Testis (tissue), 3 donors: Measurements from ENCODE around the gene CCDC39. TPM values are rescaled to one million over a fixed set of nuclear protein-coding genes. Genes with fewer than 3 reads are reported as not detected.

ENCODE experiments used
- DNase-seq: peaks from one replicate; pipeline ENCODE4 v3.0.0-alpha.2; 2019
- H3K27ac ChIP-seq, 2 donors: fragments of 200-600 bp; sonication (generic); one replicate each; pipeline ENCODE4 v1.5.1; 2019
- H3K27me3 ChIP-seq: fragments of 200-600 bp; sonication (generic); one replicate; pipeline ENCODE4 v1.5.1; 2019
- H3K36me3 ChIP-seq: fragments of 200-600 bp; sonication (generic); one replicate; pipeline ENCODE4 v1.5.1; 2017; ENCODE audit warnings: low read depth; ENCODE audit errors: missing control alignments
- H3K4me1 ChIP-seq: fragments of 200-600 bp; sonication (generic); one replicate; pipeline ENCODE4 v1.5.1; 2019
- H3K4me3 ChIP-seq, 2 donors: fragments of 200-600 bp; sonication (generic); one replicate each; pipeline ENCODE4 v1.5.1; 2017 to 2019
- H3K9me3 ChIP-seq: fragments of 200-600 bp; sonication (generic); one replicate; pipeline ENCODE4 v1.5.1; 2017
- POLR2A ChIP-seq: fragments of 450-650 bp; IDR thresholded peaks from one replicate; pipeline ENCODE4 v1.6.1; 2017; ENCODE audit warnings: antibody characterized with exemption, mild to moderate bottlenecking, moderate library complexity
- WGBS, 2 donors: methylation state at CpG; one replicate each; pipeline ENCODE4 v1.1.5; 2018; 5-methylcytosine and 5-hydroxymethylcytosine counted together
- intact Hi-C: fragments of 100-400 bp; cut with DNase I; formaldehyde crosslinking; loops from one replicate; pipeline ENCODE4 v1.15.1; 2023; ENCODE audit warnings: low total_unique reads
- polyA plus RNA-seq: library from polyadenylated mRNA; stranded (reverse); fragments of 350-450 nt; fragmentation: Illumina TruSeq; extraction: RNeasy Lipid Tissue Mini Kit (QIAGEN cat#74804); gene quantifications from one replicate; pipeline ENCODE4 v1.2.3, GENCODE V29; 2014; ENCODE audit warnings: low read depth, low replicate concordance; ENCODE audit not compliant: insufficient read depth
- total RNA-seq, 2 donors: library from RNA; depleted of rRNA; stranded (reverse); fragments of >200 nt; gene quantifications; one replicate each; pipeline ENCODE4 v1.2.3, GENCODE V29; 2016
- TF ChIP-seq, protein P1 (sequence below), 3 experiments: fragments of 450-650 bp in 2 of 3; fragments of 200-600 bp in 1 of 3; sonication (generic) in 1 of 3; IDR thresholded peaks; one replicate each; pipeline ENCODE4 v1.5.1; 2016 to 2019; ENCODE audit warnings: antibody characterized with exemption in 3 of 3, mild to moderate bottlenecking in 2 of 3, moderate library complexity in 1 of 3

The CCDC39 gene
- total and polyA plus RNA-seq, 3 donors from 2014 or later = 3.5 to 7.4 (median 4.3) TPM

DNA sequence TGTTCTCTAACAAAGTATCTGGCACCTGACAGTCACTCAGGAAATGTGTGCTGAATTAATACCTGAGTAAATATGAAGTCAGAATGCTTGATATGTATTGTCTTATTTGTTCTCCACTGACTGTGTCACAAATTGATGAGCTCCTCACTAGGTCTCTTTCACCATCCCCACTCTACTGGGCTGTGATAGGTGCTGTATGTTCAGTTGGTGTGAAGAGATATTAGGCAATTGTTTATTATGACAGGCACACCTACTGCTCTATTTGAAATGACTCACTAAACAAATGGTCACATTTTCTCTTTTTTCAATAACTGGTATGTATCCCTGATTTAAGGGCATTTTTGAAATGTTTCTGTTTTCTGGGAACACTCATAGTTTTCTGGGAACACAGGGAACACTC lies 25.2 kb upstream of the CCDC39 start:
- intact Hi-C loops = no loop called here
- no peaks in the 10 kb centered on the region for H3K9me3 ChIP-seq
- H3K27me3 ChIP-seq = no peaks in the 10 kb centered on the region
- no peaks in the 10 kb centered on the region for H3K4me1 ChIP-seq
- no peak overlapping the region for H3K27ac ChIP-seq
- DNase-seq = no peak
- H3K4me3 ChIP-seq = no peak overlapping the region
- H3K36me3 ChIP-seq = no peaks in the 10 kb centered on the region
- TF ChIP-seq, protein P1, sequence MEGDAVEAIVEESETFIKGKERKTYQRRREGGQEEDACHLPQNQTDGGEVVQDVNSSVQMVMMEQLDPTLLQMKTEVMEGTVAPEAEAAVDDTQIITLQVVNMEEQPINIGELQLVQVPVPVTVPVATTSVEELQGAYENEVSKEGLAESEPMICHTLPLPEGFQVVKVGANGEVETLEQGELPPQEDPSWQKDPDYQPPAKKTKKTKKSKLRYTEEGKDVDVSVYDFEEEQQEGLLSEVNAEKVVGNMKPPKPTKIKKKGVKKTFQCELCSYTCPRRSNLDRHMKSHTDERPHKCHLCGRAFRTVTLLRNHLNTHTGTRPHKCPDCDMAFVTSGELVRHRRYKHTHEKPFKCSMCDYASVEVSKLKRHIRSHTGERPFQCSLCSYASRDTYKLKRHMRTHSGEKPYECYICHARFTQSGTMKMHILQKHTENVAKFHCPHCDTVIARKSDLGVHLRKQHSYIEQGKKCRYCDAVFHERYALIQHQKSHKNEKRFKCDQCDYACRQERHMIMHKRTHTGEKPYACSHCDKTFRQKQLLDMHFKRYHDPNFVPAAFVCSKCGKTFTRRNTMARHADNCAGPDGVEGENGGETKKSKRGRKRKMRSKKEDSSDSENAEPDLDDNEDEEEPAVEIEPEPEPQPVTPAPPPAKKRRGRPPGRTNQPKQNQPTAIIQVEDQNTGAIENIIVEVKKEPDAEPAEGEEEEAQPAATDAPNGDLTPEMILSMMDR (IDR thresholded peaks at IDR 0.05) = no peak
- no peak for TF ChIP-seq POLR2A

DNA sequence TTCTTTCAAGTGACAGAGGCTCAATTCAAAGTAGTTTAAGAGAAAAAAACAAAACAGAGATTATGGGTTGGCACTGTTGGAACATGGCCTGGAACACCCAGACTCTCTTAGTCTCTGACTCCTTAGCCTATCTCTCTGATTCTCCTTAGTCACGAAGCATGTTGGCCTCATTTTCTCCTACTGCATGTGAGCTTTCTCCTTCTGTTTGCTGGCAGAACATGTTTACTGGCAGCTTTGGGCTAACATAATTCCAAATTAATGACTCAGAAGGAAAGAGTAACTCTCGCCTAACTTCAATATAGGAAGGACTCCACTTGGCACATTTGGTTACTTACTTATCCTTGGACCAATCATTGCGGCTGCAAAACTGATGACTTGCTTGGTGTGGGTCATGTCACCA lies 21.7 kb upstream of the CCDC39 start:
- H3K27ac ChIP-seq = no peak overlapping the region
- H3K9me3 ChIP-seq = no peaks in the 10 kb centered on the region
- H3K27me3 ChIP-seq = no peaks in the 10 kb centered on the region
- 66 to 82% methylated on average over 3 of the region's 3 CpGs for WGBS, 2 donors
- no peaks in the 10 kb centered on the region for H3K4me1 ChIP-seq
- TF ChIP-seq POLR2A = no peak
- TF ChIP-seq, protein P1 (IDR thresholded peaks at IDR 0.05) = no peak
- intact Hi-C loops = no loop called here
- DNase-seq = no peak
- no peak overlapping the region for H3K4me3 ChIP-seq
- H3K36me3 ChIP-seq = no peaks in the 10 kb centered on the region

- H3K27me3 ChIP-seq = no peaks in the 10 kb centered on the region
- H3K36me3 ChIP-seq = no peaks in the 10 kb centered on the region
- intact Hi-C loops = no loop called here
- TF ChIP-seq POLR2A = no peak
- TF ChIP-seq, protein P1 (IDR thresholded peaks at IDR 0.05) = no peak
- no peaks in the 10 kb centered on the region for H3K9me3 ChIP-seq
- DNase-seq = no peak
- H3K4me3 ChIP-seq = no peak overlapping the region
- H3K4me1 ChIP-seq = no peaks in the 10 kb centered on the region
- no peak overlapping the region for H3K27ac ChIP-seq
- WGBS, 2 donors = 53 to 58% methylated on average over 2 to 3 of the region's 3 CpGs
Observed at GRCh38 chr3:180698760-180699270, 19.5 kb upstream of the CCDC39 start.

GRCh38 chr3:180694321-180694720 lies 15.0 kb upstream of the CCDC39 start:
- no peak for DNase-seq
- Histone ChIP-seq H3K4me3 (no peak overlapping the region), H3K27ac (no peak overlapping the region), H3K9me3 (no peaks in the 10 kb centered on the region), H3K36me3 (no peaks in the 10 kb centered on the region), H3K27me3 (no peaks in the 10 kb centered on the region), H3K4me1 (no peaks in the 10 kb centered on the region)
- intact Hi-C loops = no loop called here
- TF ChIP-seq POLR2A = no peak
- TF ChIP-seq, protein P1 (IDR thresholded peaks at IDR 0.05) = no peak

GRCh38 chr3:180693656-180694055 lies 14.4 kb upstream of the CCDC39 start:
- intact Hi-C loops = no loop called here
- 89 to 98% methylated on average over 1 of the region's 1 CpG for WGBS, 2 donors
- H3K4me3 ChIP-seq = no peak overlapping the region
- no peak for DNase-seq
- no peaks in the 10 kb centered on the region for H3K9me3 ChIP-seq
- H3K27ac ChIP-seq = no peak overlapping the region
- TF ChIP-seq, protein P1 (IDR thresholded peaks at IDR 0.05) = no peak
- H3K27me3 ChIP-seq = no peaks in the 10 kb centered on the region
- H3K4me1 ChIP-seq = no peaks in the 10 kb centered on the region
- H3K36me3 ChIP-seq = no peaks in the 10 kb centered on the region
